Fibroblast of gingiva (primary cell): ENCODE results near the gene LIG4.
"Not testable (repeated sequence)": the region's sequence is repeated elsewhere in the genome, so short reads cannot be mapped to it uniquely, and the experiment has no call there.

ENCODE experiments used
- DNase-seq: peaks from one replicate; pipeline ENCODE4 v3.0.0-alpha.2; 2011; ENCODE audit warnings: low read depth

The LIG4 gene

GRCh38 chr13:108215436-108215835 is at the start of gene LIG4:
Gene LIG4, minus strand, starts transcription at chr13:108215536. Its CDS starts 4,268 bp downstream, at chr13:108211268.
- peak; percentile 89 for DNase-seq

GRCh38 chr13:108263621-108264355 is 48.5 kb upstream of the LIG4 start:
- DNase-seq, result no peak

- DNase-seq, result no peak
Observed at GRCh38 chr13:108257248-108257647, 41.9 kb upstream of the LIG4 start.

GRCh38 chr13:108249150-108249549 is 33.8 kb upstream of the LIG4 start:
- no peak for DNase-seq

GRCh38 chr13:108230377-108230776 is 15.0 kb upstream of the LIG4 start:
- no peak for DNase-seq

- peak; percentile 21 for DNase-seq
Observed at GRCh38 chr13:108227651-108228272, 12.4 kb upstream of the LIG4 start.

GRCh38 chr13:108226184-108226583 is 10.8 kb upstream of the LIG4 start:
- no peak for DNase-seq

GRCh38 chr13:108225440-108225839 is 10.1 kb upstream of the LIG4 start:
- no peak for DNase-seq

GRCh38 chr13:108223687-108224503 is 8.6 kb upstream of the LIG4 start:
- no peak for DNase-seq

- no peak for DNase-seq
Observed at GRCh38 chr13:108220041-108220440, 4.7 kb upstream of the LIG4 start.

- peak; percentile 89 for DNase-seq
Observed at GRCh38 chr13:108218044-108218974, 3.0 kb upstream of the LIG4 start, which contains the start of gene ABHD13. Gene ABHD13, plus strand, starts transcription at chr13:108218392. Its CDS starts 10,827 bp downstream, at chr13:108229219.

GRCh38 chr13:108217307-108218043 is 2.1 kb upstream of the LIG4 start:
- not testable (repeated sequence) for DNase-seq

- no peak for DNase-seq
Observed at GRCh38 chr13:108214441-108215271, 680 bp downstream of the LIG4 start.

- no peak for DNase-seq
Observed at GRCh38 chr13:108213946-108214345, 1.4 kb downstream of the LIG4 start.

GRCh38 chr13:108212886-108213285 is 2.5 kb downstream of the LIG4 start:
- DNase-seq, result no peak

GRCh38 chr13:108210551-108210950 is 4.8 kb downstream of the LIG4 start:
- no peak for DNase-seq

GRCh38 chr13:108200781-108201398 is 14.4 kb downstream of the LIG4 start:
- peak; percentile 12 for DNase-seq

GRCh38 chr13:108195861-108196260 is 19.5 kb downstream of the LIG4 start:
- DNase-seq, result no peak

GRCh38 chr13:108195146-108195545 is 20.2 kb downstream of the LIG4 start:
- DNase-seq, result no peak
